GM13976 (cell line): ENCODE results near the gene SENP2.
"Not testable (repeated sequence)": the region's sequence is repeated elsewhere in the genome, so short reads cannot be mapped to it uniquely, and the experiment has no call there.

Experiments used
- DNase-seq: peaks from one replicate; pipeline ENCODE4 v3.0.0; 2012; ENCODE audit warnings: low spot score
- CTCF ChIP-seq: IDR thresholded peaks from 2 replicates; pipeline ENCODE4 v1.5.1; 2012; ENCODE audit warnings: borderline replicate concordance, mild to moderate bottlenecking; ENCODE audit not compliant: insufficient read depth; ENCODE audit errors: extremely low read depth, missing control alignments, control extremely low read depth
- in situ Hi-C: fragments of 300-500 bp; cut with MboI; formaldehyde crosslinking; loops from one replicate; pipeline ENCODE4 v1.12.0; 2022; ENCODE audit warnings: low sequenced_read_pairs, mixed read lengths, inconsistent platforms; ENCODE audit not compliant: unreplicated experiment

The SENP2 gene

GRCh38 chr3:185552358-185552877 is 33.7 kb upstream of the SENP2 start, which contains the start of gene LIPH:
LIPH (minus strand) TSS chr3:185552588; CDS start chr3:185552471, 117 bp downstream.
- DNase-seq: peak; percentile 66
- in situ Hi-C loops: no loop called here
- no peak for TF ChIP-seq CTCF

- in situ Hi-C loops: no loop called here
- DNase-seq: no peak
- TF ChIP-seq CTCF: no peak
Observed at GRCh38 chr3:185555101-185555501, 31.0 kb upstream of the SENP2 start.

DNA sequence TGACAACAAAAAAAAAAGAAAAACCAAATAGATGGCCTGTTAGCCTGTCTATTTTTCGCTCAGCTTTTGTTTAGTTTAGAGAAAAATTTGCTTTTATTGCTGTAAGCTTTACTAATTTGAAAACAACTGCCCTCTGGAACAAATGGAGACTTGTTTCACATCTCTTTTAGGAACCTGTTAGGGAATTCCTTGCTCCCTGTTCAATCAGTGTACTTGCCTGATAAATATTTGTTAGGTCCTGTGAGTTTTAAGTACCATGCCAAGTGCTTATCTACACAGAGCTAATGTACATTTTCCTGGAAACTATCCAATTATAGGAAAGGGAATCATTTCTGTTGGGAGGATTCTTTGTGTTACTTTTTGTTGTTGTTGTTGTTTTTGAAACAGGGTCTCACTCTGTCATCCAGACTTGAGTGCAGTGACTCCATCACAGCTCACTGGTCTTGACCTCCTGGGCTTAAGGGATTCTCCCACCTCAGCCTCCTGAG is 30.2 kb upstream of the SENP2 start:
- in situ Hi-C loops: no loop called here
- DNase-seq: no peak

GRCh38 chr3:185556640-185557039 is 29.5 kb upstream of the SENP2 start:
- in situ Hi-C loops, DNase-seq: not testable (repeated sequence)

More for the DNA sequence above, 30.2 kb upstream of the SENP2 start:
- no peak for TF ChIP-seq CTCF

GRCh38 chr3:185558395-185558794 is 27.7 kb upstream of the SENP2 start:
- TF ChIP-seq CTCF: no peak
- in situ Hi-C loops: no loop called here
- DNase-seq: no peak

DNA sequence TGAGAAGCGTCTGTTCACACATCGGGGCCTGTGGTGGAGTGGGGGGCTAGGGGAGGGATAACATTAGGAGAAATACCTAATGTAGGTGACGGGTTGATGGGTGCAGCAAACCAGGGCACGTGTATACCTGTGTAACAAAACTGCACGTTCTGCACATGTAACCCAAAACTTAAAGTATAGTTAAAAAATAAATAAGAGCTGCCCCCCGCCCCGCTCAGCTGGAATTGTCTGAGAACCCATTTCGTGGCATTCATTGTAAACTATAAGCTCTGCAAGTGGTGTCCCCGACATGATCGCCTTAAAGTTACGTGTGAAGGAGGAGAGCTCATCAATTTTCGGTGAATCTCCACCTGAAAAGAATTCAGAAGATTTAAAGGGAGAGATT is 26.4 kb upstream of the SENP2 start:
- in situ Hi-C loops: no loop called here
- no peak for DNase-seq
- no peak for TF ChIP-seq CTCF

GRCh38 chr3:185560676-185561075 is 25.4 kb upstream of the SENP2 start:
- in situ Hi-C loops: no loop called here
- no peak for DNase-seq
- TF ChIP-seq CTCF: no peak
